CD8-positive, alpha-beta memory T cell (primary cell): ENCODE data around the gene BUD23. TPM values are rescaled to one million over a fixed set of nuclear protein-coding genes. Genes with fewer than 3 reads are reported as not detected.
A peak's percentile ranks its signal among the peaks of the same experiment; 100 is the strongest.
"Not testable (repeated sequence)": the region's sequence is repeated elsewhere in the genome, so short reads cannot be mapped to it uniquely, and the experiment has no call there.

Experiments used
- CTCF ChIA-PET: fragments of 350-600 bp; sonication (Branson Sonifier 250); formaldehyde crosslinking; loops from one replicate; lab custom pipeline; 2021; ENCODE audit warnings: antibody characterized with exemption; lab: Charles Lee
- POLR2A ChIA-PET: fragments of 350-600 bp; sonication (Branson Sonifier 250); formaldehyde crosslinking; loops from one replicate; lab custom pipeline; 2021; ENCODE audit warnings: antibody characterized with exemption; lab: Charles Lee
- DNase-seq, 5 donors: peaks; one replicate each; pipeline versions ENCODE4 v3.0.0 to v3.0.0-alpha.2; 2020 to 2022; ENCODE audit warnings: mixed read lengths in 1 of 5
- H3K27ac ChIP-seq: one replicate; pipeline ENCODE4 v1.7.0; 2013; ENCODE audit warnings: low read depth, mild to moderate bottlenecking, low read length, moderate library complexity
- H3K27me3 ChIP-seq: 2 replicates; pipeline ENCODE4 v1.7.0; 2013; ENCODE audit warnings: low read length, mild to moderate bottlenecking; ENCODE audit not compliant: insufficient read depth, poor library complexity, severe bottlenecking
- H3K36me3 ChIP-seq: 2 replicates; pipeline ENCODE4 v1.7.0; 2013; ENCODE audit warnings: mild to moderate bottlenecking, low read length, moderate library complexity; ENCODE audit not compliant: insufficient read depth
- H3K4me1 ChIP-seq: 2 replicates; pipeline ENCODE4 v1.7.0; 2013; ENCODE audit warnings: mild to moderate bottlenecking, low read length, moderate library complexity; ENCODE audit not compliant: insufficient read depth
- H3K4me3 ChIP-seq: 2 replicates; pipeline ENCODE4 v1.7.0; 2013; ENCODE audit warnings: mild to moderate bottlenecking, low read length
- H3K9me3 ChIP-seq: 2 replicates; pipeline ENCODE4 v1.7.0; 2013; ENCODE audit warnings: mild to moderate bottlenecking, low read length
- H3K27ac Mint-ChIP-seq, 8 donors: one replicate each; pipeline ENCODE4 v1.8.0; 2020 to 2021; ENCODE audit warnings: mixed read lengths in 8 of 8, mild to moderate bottlenecking in 6 of 8, inconsistent platforms in 3 of 8, moderate library complexity in 3 of 8
- H3K27me3 Mint-ChIP-seq, 2 donors: one replicate each; pipeline ENCODE4 v1.8.0; 2020 to 2021; ENCODE audit warnings: mixed read lengths in 2 of 2, mild to moderate bottlenecking in 1 of 2, moderate library complexity in 1 of 2
- H3K36me3 Mint-ChIP-seq, 3 donors: one replicate each; pipeline ENCODE4 v1.8.0; 2020 to 2021; ENCODE audit warnings: mixed read lengths in 3 of 3, inconsistent platforms in 1 of 3, mild to moderate bottlenecking in 1 of 3
- H3K4me1 Mint-ChIP-seq, 3 donors: one replicate each; pipeline ENCODE4 v1.8.0; 2020 to 2021; ENCODE audit warnings: mixed read lengths in 3 of 3, inconsistent platforms in 1 of 3, mild to moderate bottlenecking in 1 of 3
- H3K4me3 Mint-ChIP-seq, 7 donors: one replicate each; pipeline ENCODE4 v1.8.0; 2020 to 2021; ENCODE audit warnings: mixed read lengths in 7 of 7, mild to moderate bottlenecking in 6 of 7, moderate library complexity in 4 of 7, inconsistent platforms in 2 of 7
- H3K9me3 Mint-ChIP-seq, 5 donors: one replicate each; pipeline ENCODE4 v1.8.0; 2020 to 2022; ENCODE audit warnings: mixed read lengths in 5 of 5, mild to moderate bottlenecking in 3 of 5, moderate library complexity in 2 of 5, inconsistent platforms in 1 of 5
- polyA plus RNA-seq: library from polyadenylated mRNA; unstranded; fragments of 300-500 nt; fragmentation: Illumina TruSeq; gene quantifications from one replicate; pipeline ENCODE4 v1.2.3, GENCODE V29; 2021
- total RNA-seq, 2 experiments: library from RNA; stranded (reverse); gene quantifications; one replicate each; pipeline ENCODE4 v1.2.3, GENCODE V29; 2021

The BUD23 gene
- total and polyA plus RNA-seq, 3 experiments from 2014 or later: 102 to 130 (median 113) TPM

DNA sequence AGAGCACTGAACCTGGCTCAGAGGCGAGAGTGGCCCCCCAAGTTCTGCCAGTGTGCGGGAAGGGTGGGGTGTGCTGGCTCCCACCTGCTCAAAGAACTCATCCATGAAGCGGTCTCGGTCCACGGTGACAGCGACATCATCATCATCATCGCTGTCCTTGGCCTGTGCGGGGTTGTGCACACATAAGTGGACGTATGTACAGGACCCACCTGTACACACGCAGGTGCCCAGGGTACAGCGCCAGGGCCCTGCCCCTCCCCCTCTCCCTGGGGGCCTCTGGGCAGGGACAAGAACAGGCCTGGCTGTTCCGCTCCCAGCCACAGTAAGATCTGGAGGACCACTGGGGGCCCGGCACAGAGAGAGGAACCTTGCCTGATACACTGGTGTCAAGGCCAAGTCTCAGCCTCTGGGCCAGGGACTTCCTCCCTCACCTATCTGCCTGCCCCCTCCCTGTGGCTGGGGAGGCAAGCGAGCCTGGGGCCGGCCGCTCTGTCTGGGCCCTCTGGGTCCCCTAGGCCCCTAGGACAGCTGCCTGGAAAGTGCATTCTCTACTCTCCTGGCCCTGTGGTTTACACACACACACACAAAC, 25.7 kb downstream of the BUD23 start:
- peaks cover 6% of the 10 kb centered on the region for H3K4me1 ChIP-seq
- DNase-seq: no peak
- H3K27ac ChIP-seq: no peak overlapping the region
- Mint-ChIP-seq H3K27ac (no peak overlapping the region), H3K9me3 (no peaks in the 10 kb centered on the region), H3K4me3 (no peak overlapping the region), H3K27me3 (no peaks in the 10 kb centered on the region), H3K4me1 (peaks cover 4 to 7% (median 5%) of the 10 kb centered on the region in 3 donors), H3K36me3 (peaks cover 0 to 2% (median 1%) of the 10 kb centered on the region in 3 donors)
- H3K27me3 ChIP-seq: no peaks in the 10 kb centered on the region
- H3K36me3 ChIP-seq: no peaks in the 10 kb centered on the region
- no peaks in the 10 kb centered on the region for H3K9me3 ChIP-seq
- ChIA-PET POLR2A (no interaction called here), CTCF (interaction anchor here (1.0 to 1.1 kb wide), 2 partner anchors 11 to 16 kb away, joined by 4 read pairs; no protein-coding TSS in a partner anchor)
- no peak overlapping the region for H3K4me3 ChIP-seq

DNA sequence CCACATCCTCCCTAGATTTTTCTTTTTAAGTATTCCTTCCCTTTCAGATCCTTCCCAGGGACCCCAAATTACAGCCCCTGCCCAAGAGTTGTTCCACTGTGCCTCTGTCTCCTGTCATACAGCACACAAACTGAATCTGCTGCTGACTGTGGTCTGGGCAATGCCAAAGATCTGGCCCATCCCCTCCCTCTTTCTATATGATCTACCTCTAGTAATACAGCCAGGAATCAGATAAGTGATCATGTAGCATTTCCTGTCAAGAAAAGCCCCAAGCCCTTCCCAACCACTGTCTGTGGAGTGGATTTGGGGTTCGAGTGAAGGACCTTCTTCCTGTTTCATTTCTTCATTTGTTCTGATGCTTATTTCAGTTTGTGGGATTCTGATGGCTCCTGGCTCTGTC, 29.4 kb downstream of the BUD23 start:
- no peak overlapping the region for H3K4me3 Mint-ChIP-seq
- Histone ChIP-seq H3K27ac (no peak overlapping the region), H3K4me3 (no peak overlapping the region), H3K36me3 (no peaks in the 10 kb centered on the region), H3K27me3 (no peaks in the 10 kb centered on the region), H3K4me1 (peaks cover 7% of the 10 kb centered on the region), H3K9me3 (no peaks in the 10 kb centered on the region)
- DNase-seq: no peak
- ChIA-PET POLR2A (interaction anchor here (0.6 kb wide), 1 partner anchor 105 kb away, joined by 6 read pairs; no protein-coding TSS in a partner anchor), CTCF (interaction anchor here (2.1 to 2.2 kb wide), 2 partner anchors 13 to 106 kb away, joined by 5 to 6 read pairs; no protein-coding TSS in a partner anchor)
- H3K27me3 Mint-ChIP-seq: peaks cover 0 to 3% of the 10 kb centered on the region in 2 donors
- H3K36me3 Mint-ChIP-seq: peaks cover 0 to 2% (median 1%) of the 10 kb centered on the region in 3 donors
- H3K4me1 Mint-ChIP-seq: peaks cover 11 to 13% (median 12%) of the 10 kb centered on the region in 3 donors
- peak overlapping the region in 1 of 8 donors; percentile 66 for H3K27ac Mint-ChIP-seq
- H3K9me3 Mint-ChIP-seq: no peaks in the 10 kb centered on the region

DNA sequence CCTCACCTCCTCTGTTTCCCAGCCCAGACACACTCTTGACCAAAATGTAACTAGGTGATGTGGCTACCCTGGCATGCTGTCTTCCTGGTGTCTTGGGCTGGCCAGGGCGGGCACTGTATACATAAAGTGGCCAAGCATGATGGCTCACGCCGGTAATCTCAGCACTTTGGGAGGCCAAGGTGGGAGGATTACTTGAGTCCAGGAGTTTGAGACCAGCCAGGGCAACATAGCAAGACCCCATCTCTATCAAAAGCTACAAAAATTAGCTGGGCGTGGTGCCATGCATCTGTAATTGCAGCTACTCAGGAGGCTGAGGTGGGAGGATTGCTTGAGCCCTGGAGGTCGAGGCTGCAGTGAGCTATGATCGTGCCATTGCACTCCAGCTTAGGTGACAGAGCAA, 29.9 kb downstream of the BUD23 start:
- H3K27me3 ChIP-seq, POLR2A ChIA-PET, H3K4me3 Mint-ChIP-seq, H3K27ac Mint-ChIP-seq, H3K36me3 Mint-ChIP-seq, H3K27me3 Mint-ChIP-seq, H3K4me3 ChIP-seq, H3K9me3 Mint-ChIP-seq, DNase-seq, H3K27ac ChIP-seq, H3K9me3 ChIP-seq, H3K36me3 ChIP-seq: not testable (repeated sequence)
- peaks cover 12% of the 10 kb centered on the region for H3K4me1 ChIP-seq
- CTCF ChIA-PET: interaction anchor here (2.1 to 2.2 kb wide), 2 partner anchors 12 to 107 kb away, joined by 5 to 6 read pairs; no protein-coding TSS in a partner anchor
- peaks cover 17 to 19% (median 17%) of the 10 kb centered on the region in 3 donors for H3K4me1 Mint-ChIP-seq

DNA sequence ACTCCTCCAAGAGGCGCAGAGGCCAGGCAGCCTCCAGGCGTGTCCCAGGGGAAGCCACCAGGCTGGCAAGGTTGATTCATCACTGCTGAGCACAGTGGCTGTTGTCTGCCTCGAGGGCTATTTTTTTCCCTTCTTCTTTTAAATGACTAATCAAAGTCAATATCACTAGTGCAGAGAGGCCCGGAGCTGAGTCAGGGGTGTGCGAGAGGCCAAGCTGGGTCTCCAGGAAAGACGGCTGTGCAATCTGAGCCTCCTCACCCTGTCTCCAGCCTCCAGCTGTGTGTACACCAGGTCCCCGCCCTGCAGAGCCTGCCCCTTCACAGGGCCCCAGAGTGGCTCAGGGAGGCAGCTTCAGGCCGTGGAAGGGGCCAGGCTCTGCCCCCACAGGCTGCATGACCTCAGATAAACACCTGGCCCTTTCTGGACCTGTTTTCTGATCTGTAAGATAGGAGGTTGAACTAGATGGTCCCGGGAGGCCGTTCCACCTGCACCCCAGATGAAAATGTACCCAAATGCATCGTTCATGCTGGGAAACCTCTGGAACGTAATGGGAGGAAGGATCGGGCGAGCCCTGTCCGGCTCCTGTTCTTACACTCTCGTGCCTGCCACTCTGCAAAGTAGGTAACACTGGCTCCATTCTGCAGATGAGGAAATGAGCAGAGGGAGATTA, 32.4 kb downstream of the BUD23 start:
- Histone ChIP-seq H3K9me3 (no peaks in the 10 kb centered on the region), H3K27ac (peak overlapping the region; percentile 16), H3K36me3 (no peaks in the 10 kb centered on the region), H3K4me3 (no peak overlapping the region), H3K4me1 (peaks cover 18% of the 10 kb centered on the region), H3K27me3 (no peaks in the 10 kb centered on the region)
- H3K4me3 Mint-ChIP-seq: no peak overlapping the region
- H3K4me1 Mint-ChIP-seq: peaks cover 22 to 30% (median 22%) of the 10 kb centered on the region in 3 donors
- peaks cover 0 to 2% (median 0%) of the 10 kb centered on the region in 5 donors for H3K9me3 Mint-ChIP-seq
- H3K36me3 Mint-ChIP-seq: peaks cover 0 to 1% (median 0%) of the 10 kb centered on the region in 3 donors
- H3K27ac Mint-ChIP-seq: peak overlapping the region in 2 of 8 donors; percentile 30 to 31
- H3K27me3 Mint-ChIP-seq: peaks cover 0 to 3% of the 10 kb centered on the region in 2 donors
- DNase-seq: no peak
- ChIA-PET POLR2A (no interaction called here), CTCF (interaction anchor here (0.8 to 4.1 kb wide), 3 partner anchors 10 to 110 kb away, joined by 3 to 14 read pairs (median 8); partner anchors contain the start of gene VPS37D)

DNA sequence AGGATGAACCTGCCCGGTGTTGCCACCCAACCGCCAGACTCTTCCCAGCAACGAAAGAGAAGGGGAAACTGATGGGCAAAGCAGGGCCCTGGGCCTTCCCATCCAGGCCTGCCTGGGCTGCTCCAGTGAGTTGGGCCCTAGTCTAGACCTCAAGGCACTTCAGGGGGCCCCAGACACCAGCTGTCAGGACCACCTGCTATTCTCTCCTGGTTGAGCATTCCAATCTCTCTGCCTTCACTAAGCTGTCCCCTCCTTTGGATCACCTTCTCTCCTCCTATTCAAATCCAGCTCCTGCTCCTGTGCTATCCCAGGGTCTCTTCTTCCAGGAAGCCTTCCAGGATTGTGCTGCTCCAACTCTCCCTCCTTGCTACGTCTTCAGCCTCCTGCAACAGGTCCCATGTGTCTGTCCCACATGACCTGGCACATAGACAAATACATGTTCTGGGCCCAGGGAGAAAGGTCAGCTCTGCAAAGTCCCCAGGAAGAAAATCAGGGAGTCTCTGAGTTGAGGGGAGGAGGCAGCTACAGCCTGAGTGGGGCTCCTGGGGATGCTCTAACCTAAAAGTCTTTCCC, 33.0 kb downstream of the BUD23 start:
- Mint-ChIP-seq H3K36me3 (peaks cover 0 to 1% (median 0%) of the 10 kb centered on the region in 3 donors), H3K27ac (peak overlapping the region in 4 of 8 donors; percentile 12 to 57 (median 26)), H3K4me3 (peak overlapping the region in 1 of 7 donors; percentile 4), H3K4me1 (peaks cover 22 to 30% (median 22%) of the 10 kb centered on the region in 3 donors), H3K9me3 (peaks cover 0 to 2% (median 0%) of the 10 kb centered on the region in 5 donors), H3K27me3 (peaks cover 0 to 3% of the 10 kb centered on the region in 2 donors)
- Histone ChIP-seq H3K27me3 (no peaks in the 10 kb centered on the region), H3K4me3 (no peak overlapping the region), H3K36me3 (no peaks in the 10 kb centered on the region), H3K27ac (no peak overlapping the region), H3K4me1 (peaks cover 18% of the 10 kb centered on the region), H3K9me3 (no peaks in the 10 kb centered on the region)
- POLR2A ChIA-PET: no interaction called here
- CTCF ChIA-PET: interaction anchor here (1.0 to 4.1 kb wide), 3 partner anchors 9 to 110 kb away, joined by 3 to 14 read pairs (median 8); no protein-coding TSS in a partner anchor
- DNase-seq: no peak

DNA sequence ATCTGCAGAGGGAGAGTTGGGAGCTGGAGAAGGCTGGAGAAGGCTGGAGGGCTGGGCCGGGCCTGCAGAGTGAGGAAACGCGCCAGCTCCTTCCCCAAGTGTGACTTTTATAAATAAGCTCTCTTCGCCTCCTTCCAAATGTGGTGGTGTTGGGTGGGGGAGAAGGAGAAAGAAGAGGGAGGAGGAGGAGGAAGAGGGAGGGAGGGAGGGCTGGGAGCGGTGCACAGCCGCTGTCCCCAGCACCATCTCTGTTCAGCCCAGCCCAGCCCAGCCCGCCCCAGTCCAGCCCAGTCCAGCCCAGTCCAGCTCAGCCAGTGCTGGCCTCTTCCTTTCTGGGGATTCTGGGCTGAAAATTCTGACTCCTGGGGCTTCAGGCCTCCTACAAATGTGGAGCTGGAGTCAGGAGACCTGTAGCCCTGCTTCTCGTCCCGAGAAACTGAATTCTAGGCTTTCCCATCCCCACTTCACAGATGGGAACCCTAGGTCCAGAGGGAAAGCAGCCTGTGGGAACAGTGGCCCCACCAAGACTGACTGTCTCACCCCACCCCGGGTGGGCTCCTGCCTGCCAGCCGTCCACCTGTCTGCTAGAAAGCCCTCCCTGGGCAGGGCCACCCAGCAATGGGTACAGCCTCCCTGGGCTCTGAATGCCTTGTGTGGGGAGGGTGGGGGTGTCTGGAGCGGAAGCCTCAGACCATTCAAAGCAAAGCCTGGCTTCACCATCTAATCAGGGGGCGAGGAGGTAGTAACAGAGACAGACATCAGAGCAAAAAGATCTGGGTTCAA, 33.8 kb downstream of the BUD23 start:
- Histone ChIP-seq H3K4me3 (peak overlapping the region; percentile 66), H3K36me3 (no peaks in the 10 kb centered on the region), H3K9me3 (no peaks in the 10 kb centered on the region), H3K27me3 (no peaks in the 10 kb centered on the region), H3K4me1 (peaks cover 18% of the 10 kb centered on the region), H3K27ac (no peak overlapping the region)
- no peak for DNase-seq
- POLR2A ChIA-PET: interaction anchor here (0.6 to 0.8 kb wide), 4 partner anchors 19 to 139 kb away, joined by 4 read pairs; partner anchors contain the start of gene TBL2
- H3K27me3 Mint-ChIP-seq: peaks cover 0 to 3% of the 10 kb centered on the region in 2 donors
- CTCF ChIA-PET: interaction anchor here (1.0 to 4.1 kb wide), 5 partner anchors 8 to 111 kb away, joined by 3 to 14 read pairs (median 3); no protein-coding TSS in a partner anchor
- H3K4me1 Mint-ChIP-seq: peaks cover 22 to 30% (median 22%) of the 10 kb centered on the region in 3 donors
- peak overlapping the region; percentile 30 to 97 (median 83) for H3K27ac Mint-ChIP-seq
- H3K9me3 Mint-ChIP-seq: peaks cover 0 to 2% (median 0%) of the 10 kb centered on the region in 5 donors
- peak overlapping the region; percentile 80 to 92 (median 85) for H3K4me3 Mint-ChIP-seq
- peaks cover 0 to 1% (median 0%) of the 10 kb centered on the region in 3 donors for H3K36me3 Mint-ChIP-seq

DNA sequence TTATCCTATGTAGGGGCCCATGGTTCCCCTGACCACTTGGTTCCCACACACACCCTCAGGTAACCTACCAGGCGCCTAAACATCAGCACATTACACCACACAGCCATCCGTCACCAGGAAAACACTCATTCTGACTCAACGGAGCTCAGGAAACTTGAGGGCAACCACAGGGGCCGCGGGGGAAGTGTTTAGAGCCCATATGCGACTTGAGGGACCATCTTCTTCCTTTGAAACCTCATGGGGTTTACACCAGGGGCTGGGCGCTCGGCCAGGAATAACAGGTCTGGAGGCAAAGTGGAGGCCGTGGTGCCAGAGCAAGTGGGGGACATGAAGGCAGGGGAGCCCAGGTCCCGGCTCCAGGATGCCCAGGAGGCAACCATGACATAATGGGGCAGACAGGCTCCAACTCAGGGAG, 34.6 kb downstream of the BUD23 start:
- no peaks in the 10 kb centered on the region for H3K9me3 ChIP-seq
- DNase-seq: peak; percentile 65 to 87 (median 68)
- Mint-ChIP-seq H3K9me3 (peaks cover 0 to 2% (median 0%) of the 10 kb centered on the region in 5 donors), H3K27me3 (peaks cover 0 to 3% of the 10 kb centered on the region in 2 donors), H3K36me3 (no peaks in the 10 kb centered on the region), H3K4me3 (peak overlapping the region; percentile 80 to 92 (median 85)), H3K4me1 (peaks cover 15 to 30% (median 18%) of the 10 kb centered on the region in 3 donors), H3K27ac (peak overlapping the region; percentile 30 to 97 (median 83))
- ChIA-PET POLR2A (interaction anchor here (0.6 to 0.8 kb wide), 3 partner anchors 20 to 140 kb away, joined by 4 read pairs; partner anchors contain the start of gene TBL2), CTCF (interaction anchor here (1.0 to 4.1 kb wide), 3 partner anchors 18 to 112 kb away, joined by 3 to 14 read pairs (median 3); no protein-coding TSS in a partner anchor)
- peaks cover 18% of the 10 kb centered on the region for H3K4me1 ChIP-seq
- no peaks in the 10 kb centered on the region for H3K36me3 ChIP-seq
- no peaks in the 10 kb centered on the region for H3K27me3 ChIP-seq
- peak overlapping the region; percentile 66 for H3K4me3 ChIP-seq
- peak overlapping the region; percentile 31 for H3K27ac ChIP-seq
